GM15510 (cell line): Measurements from ENCODE around the gene CFAP77.

Experiments
- POLR2A ChIP-seq: IDR thresholded peaks from 3 replicates; pipeline ENCODE4 v1.6.1; 2011; ENCODE audit warnings: borderline replicate concordance; ENCODE audit not compliant: insufficient read length; ENCODE audit errors: extremely low read depth

Gene CFAP77

DNA sequence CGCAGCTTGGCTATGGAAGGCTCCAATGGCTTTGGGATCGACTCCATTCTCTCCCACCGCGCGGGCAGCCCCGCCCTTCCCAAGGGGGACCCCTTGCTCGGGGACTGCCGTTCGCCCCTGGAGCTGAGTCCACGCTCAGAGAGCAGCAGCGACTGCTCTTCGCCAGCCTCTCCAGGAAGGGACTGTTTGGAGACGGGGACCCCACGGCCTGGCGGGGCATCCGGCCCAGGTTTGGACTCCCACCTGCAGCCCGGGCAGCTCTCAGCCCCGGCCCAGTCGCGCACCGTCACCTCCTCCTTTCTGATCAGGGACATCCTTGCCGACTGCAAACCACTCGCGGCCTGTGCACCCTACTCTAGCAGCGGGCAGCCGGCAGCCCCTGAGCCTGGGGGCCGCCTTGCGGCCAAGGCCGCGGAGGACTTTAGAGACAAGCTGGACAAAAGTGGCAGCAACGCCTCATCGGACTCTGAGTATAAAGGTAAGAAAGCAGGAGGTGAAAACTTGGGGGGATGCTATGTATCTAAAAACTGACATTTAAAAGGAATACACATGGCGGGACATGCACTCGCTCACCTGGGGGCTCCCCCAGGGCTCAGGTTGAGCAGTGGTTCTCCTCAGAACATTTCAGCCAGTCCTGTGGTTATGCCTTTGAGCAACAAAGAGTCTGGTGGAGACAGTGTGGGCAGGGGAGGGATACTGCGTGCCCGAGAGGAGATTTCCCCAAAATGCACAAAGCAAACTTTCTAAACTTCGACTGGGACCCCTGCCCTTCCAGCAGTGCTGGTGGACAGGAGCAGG, 173.0 kb downstream of the CFAP77 start:
- no peak for TF ChIP-seq POLR2A

GRCh38 chr9:132583584-132584304, 173.7 kb downstream of the CFAP77 start:
- no peak for TF ChIP-seq POLR2A

DNA sequence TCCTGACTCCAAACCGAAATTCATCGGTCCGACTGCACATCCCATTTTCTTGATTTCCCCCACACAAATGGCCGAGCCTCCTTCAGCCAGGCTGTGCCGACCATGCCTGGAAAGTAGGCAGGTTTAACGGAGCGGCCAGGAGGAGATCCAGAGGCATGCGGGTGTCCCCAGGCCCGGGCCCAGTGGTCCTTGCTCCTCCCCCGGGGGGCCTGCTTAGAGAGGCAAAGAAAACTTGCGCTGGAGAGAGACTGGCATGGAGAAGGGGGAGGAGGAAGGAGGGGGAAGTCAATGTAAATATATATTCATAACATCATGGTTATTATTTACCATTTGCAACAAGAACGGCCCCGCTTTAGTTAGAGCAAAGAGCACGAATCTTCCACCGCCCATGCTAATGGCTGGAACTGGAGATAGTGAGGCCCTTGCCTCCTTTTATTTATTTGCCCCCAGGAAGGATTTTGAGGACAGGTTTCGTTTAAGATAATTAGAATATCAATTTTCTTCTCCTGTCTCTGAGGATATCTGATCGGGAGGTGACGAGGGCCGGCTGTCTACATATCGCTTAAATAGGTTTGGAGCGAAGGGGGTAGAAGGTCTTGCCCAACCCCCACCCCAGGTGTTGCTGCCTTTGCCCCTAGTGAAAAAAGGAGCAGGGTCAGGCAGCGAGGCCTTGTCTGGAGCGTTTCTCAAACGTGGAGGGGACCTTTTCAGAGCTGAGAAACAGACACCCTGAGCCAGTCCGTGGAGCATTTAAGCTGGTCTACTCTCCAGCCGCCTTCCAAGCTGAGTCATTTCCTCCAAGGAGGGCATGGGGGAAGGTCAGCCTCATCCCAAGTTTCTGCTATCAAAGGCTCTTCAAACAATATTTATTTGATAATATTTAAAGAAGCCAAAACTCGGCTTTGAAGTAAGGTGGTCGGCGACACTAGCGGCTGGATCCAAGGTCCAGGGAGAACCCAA, 174.9 kb downstream of the CFAP77 start:
- no peak for TF ChIP-seq POLR2A

DNA sequence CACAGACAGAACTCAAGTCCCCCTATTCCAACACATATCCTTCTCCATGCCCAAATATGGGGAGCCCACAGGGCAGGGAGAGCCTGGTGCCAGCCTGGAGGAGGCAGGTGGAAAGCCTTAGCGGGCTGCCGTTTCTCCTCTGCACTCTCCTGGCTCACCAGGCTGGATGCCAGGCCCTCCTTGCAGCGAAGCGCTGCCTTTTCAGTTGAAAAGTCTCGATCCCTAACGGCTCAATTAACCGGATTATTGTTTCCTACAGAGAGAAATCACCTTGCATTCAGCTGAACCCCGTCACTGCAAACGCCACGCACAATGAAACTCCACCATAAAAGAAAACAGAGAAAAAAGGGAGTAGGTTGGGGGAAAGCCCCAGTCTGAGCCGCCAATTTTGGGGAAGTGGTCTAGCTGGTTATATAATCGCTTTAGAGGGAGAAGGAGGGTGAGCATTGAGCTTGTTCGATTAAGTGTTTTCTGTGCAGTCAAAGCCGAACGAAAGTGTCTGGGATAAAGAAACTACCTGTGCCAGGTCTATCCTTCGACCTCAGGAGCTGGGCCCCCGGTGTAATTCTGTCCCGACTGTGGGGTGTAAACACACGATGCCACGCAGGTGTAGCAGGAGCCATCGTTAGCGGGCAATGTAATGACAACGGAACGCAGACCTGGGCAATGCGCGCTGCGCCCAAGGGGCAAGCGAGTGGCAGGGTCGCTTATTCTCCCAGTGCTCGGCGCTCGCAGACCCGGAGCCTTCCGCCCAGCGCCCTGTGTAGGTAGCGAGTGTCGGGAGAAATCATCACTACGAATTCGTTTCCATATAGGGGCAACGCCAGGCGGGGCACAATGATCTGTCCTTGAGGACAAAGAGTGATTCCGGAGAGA, 176.2 kb downstream of the CFAP77 start:
- no peak for TF ChIP-seq POLR2A

- TF ChIP-seq POLR2A = no peak
Measured at GRCh38 chr9:132586830-132587591, 177.0 kb downstream of the CFAP77 start.

DNA sequence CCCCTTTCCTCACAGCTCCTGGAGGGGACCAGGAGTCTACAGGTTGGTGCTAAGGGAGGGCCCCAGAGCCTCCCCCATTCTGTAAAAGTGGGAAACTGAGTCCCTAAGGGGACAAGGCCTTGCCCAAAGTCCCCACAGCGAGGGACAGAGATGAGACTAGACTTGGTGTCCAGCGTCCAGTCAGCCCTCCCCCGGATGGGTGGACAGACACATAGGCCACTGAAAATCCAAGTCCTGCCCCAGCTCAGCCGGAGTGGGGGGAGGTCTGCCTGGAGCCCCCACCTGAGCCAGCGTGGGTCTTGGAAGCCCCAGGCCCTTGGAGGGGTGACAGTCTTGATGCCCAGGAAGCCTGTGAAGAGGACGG, 177.6 kb downstream of the CFAP77 start:
- no peak for TF ChIP-seq POLR2A

DNA sequence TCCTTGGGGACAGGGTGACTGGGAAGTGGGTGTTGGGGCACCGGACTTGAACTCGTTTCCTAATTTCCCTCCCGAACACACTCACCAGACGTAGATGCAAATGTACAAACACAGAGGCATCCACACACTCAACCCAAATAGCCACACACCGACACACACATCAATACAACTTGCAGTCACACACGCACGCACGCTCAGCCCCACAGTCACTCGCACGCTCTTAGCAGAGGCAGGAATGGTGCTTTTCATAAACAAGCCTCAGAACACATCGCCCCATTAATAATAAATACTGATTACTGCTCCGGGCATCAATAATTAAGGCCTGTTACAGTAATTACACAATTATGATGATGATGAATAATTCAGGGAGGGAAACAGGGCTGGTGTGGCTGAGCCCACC, 178.1 kb downstream of the CFAP77 start:
- TF ChIP-seq POLR2A = no peak

- TF ChIP-seq POLR2A = no peak
Measured at GRCh38 chr9:132588501-132589147, 178.6 kb downstream of the CFAP77 start.

DNA sequence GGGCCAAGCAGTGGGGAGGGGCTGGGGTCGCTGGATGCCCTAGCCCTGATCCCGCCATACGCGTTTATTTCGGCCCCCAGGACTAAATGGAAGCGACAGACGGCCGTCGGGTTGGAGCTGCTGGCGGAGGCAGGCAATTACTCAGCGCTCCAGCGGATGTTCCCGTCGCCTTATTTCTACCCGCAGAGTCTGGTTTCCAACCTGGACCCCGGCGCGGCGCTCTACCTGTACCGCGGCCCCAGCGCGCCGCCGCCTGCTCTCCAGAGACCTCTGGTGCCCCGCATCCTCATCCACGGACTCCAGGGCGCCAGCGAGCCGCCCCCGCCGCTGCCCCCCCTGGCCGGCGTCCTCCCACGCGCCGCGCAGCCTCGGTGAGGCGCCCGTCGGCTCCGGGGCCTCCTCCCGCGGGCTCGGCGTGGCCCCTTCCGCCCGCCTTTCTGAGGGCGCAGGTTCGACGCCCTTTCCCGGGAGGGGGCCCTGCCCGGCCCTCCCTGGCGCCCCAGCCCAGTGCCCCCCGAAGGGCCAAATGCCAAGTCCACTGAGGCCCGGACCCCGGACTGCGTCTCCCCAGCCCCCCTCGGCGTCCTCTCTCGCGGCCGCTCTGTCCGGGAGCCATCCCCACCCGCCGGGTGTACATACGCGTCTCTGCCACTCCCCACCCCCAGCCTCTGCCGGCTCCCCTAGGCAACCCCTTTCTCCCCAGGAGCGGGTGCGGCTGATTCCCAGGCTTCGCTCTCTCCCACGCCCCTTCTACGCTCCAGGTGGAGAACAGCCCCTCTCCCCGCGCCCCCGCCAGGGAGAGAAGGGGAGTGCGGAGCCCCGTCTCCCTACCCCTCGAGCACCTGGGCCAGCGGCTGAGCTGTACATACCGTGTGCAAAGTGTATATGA, 179.4 kb downstream of the CFAP77 start:
- TF ChIP-seq POLR2A = no peak

GRCh38 chr9:132590037-132590317, 180.0 kb downstream of the CFAP77 start:
- no peak for TF ChIP-seq POLR2A

DNA sequence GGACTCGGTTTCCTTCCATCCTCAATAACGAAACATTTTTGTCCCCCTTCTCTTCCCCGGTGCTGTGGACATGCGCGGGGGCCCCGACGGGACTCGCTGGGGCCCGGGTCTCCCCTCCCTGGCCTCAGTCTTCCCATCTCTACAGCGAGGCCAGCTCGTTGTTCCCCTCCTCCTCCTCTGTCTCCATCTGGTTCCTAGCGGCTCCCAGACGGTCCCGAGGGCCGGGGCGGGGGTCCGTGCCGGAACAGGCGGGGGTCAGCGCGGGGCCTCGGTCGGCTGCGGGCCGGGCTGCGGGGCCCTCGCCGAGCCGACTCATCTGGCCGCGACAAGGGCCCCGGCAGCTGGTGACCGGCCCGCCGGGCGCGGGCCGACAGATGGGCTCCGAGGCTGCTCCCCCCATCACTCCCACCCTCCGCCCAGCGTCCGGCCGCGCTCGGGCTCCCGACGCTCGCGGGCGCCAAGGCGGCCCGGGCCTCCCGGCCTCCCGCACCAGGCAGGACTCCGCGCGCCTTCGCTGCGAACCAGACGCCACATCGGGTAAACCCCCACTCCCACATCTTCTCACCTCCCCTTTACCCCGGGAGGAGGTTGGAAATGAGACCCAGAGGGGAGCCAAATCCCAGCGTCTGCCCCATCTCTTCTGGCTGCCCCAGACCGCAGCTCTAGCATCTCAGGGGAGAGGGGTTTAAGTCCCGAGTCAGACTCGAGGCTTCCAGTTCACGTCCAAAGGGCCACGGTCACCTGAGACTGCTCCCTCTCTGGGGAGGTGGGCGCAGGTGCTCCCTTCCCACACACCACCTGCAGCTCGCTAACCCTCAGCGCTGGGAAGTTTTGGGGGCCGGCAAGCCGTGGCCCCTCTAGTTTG, 180.5 kb downstream of the CFAP77 start:
- no peak for TF ChIP-seq POLR2A
